Stimulated activated naive CD8-positive, alpha-beta T cell treated with anti-CD3 and anti-CD28 coated beads, Interleukin-15, amount 100 ng/mL, for 72 hours (primary cell): Measurements from ENCODE around the gene RNF135.
A peak's percentile ranks its signal among the peaks of the same experiment; 100 is the strongest.
"Not testable (repeated sequence)": the region's sequence is repeated elsewhere in the genome, so short reads cannot be mapped to it uniquely, and the experiment has no call there.

ENCODE experiments used
- ATAC-seq: fragments of 150-1000 bp; cut with Tn5 transposase; 2 replicates; pipeline ENCODE4 v1.10.0; 2021; ENCODE audit warnings: mild to moderate bottlenecking, moderate library complexity
- DNase-seq, 2 donors: peaks; one replicate each; pipeline ENCODE4 v3.0.0; 2021 to 2022
- H3K27ac Mint-ChIP-seq, 2 donors: one replicate each; pipeline ENCODE4 v1.8.0; 2022; ENCODE audit warnings: mild to moderate bottlenecking in 2 of 2, mixed read lengths in 2 of 2, moderate library complexity in 2 of 2
- H3K27me3 Mint-ChIP-seq: one replicate; pipeline ENCODE4 v1.8.0; 2022; ENCODE audit warnings: mixed read lengths
- H3K4me1 Mint-ChIP-seq: one replicate; pipeline ENCODE4 v1.8.0; 2022; ENCODE audit warnings: mild to moderate bottlenecking, mixed read lengths
- H3K4me3 Mint-ChIP-seq, 2 donors: one replicate each; pipeline ENCODE4 v1.8.0; 2022; ENCODE audit warnings: mild to moderate bottlenecking in 2 of 2, mixed read lengths in 2 of 2, moderate library complexity in 1 of 2
- H3K9me3 Mint-ChIP-seq, 2 donors: one replicate each; pipeline ENCODE4 v1.8.0; 2022; ENCODE audit warnings: mixed read lengths in 2 of 2

RNF135 gene

DNA sequence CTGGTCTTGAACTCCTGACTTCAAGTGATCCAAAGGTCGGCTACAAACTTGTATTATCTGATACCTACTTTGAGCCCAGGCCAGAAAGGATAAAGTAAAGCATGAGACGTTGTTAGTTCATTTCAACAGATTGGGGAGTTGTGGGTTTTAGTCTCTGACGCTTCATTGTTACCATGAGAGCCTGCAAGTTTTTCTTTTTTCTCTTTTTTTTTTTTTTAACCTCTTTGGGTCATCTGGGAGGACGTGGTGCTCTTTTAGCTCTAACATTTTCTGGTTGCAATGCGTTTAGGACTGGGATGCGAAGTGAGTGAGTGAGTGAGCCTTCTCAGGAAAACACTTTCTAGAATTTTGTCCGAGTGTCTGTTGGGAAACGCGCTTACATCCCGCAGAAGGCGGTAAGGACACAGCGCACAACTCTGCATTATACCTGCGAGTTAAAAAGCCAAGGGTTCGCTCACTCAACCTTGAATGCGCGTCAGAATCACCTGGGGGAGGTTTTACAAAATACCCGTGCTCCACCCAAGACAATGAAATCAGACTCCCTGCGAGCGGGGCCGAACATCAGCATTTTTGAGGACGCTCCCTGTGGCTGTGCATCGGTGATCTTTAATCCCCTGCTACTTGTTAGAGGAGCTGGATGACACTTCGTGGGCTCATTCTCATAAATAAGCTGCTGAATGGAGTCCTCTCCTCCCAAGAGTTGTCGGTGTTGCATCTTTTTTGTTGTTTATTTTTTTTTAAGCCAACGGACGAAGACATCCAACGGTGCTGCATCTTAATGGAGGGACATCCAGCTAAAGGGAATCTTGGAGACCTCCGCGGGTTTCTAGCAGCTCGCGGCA, 629 bp upstream of the RNF135 start:
- peaks cover 0 to 5% of the 10 kb centered on the region in 2 donors for H3K9me3 Mint-ChIP-seq
- peak overlapping the region; percentile 94 to 95 for H3K4me3 Mint-ChIP-seq
- H3K4me1 Mint-ChIP-seq, result peaks cover 39% of the 10 kb centered on the region
- peaks cover 19% of the 10 kb centered on the region for H3K27me3 Mint-ChIP-seq
- ATAC-seq (peak; percentile 10), DNase-seq (peak; percentile 24 to 33)
- H3K27ac Mint-ChIP-seq, result peak overlapping the region; percentile 93 to 99

DNA sequence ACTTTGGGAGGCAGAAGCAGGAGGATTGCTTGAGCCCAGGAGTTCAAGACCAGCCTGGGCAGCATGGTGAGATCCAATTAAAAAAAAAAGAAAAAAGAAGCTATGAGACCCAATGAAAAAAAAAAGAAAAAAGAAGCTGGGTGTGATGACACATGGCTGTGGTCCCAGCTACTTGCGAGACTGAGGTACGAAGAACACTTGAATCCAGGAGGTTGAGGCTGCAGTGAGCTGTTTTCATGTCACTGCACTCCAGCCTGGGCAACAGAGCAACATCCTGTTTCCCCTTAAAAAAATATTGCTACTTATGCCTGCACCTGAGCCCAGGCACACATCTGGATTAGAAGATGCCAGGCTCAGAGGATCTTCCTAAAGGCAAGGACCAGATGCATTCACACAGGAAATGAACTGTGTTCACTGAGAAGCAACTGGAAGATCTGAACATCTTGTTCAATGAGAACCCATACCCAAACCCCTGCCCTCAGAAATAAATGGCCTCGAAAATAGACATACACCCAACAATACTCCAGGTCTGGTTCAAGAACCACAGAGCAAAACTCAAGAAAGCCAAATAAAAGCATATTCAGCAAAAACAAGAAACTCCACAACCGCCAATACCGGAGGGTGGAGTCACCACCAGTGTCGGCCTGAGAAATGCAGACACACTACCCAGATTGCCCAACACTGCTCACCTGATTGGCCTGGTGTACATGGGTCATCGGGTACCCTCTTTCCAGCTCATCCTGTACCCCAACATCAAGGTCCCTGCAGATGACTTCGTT, 4.4 kb downstream of the RNF135 start:
- ATAC-seq (no peak), DNase-seq (no peak)
- Mint-ChIP-seq H3K9me3 (peaks cover 0 to 5% of the 10 kb centered on the region in 2 donors), H3K27ac (no peak overlapping the region), H3K4me3 (no peak overlapping the region), H3K27me3 (peaks cover 3% of the 10 kb centered on the region), H3K4me1 (peaks cover 21% of the 10 kb centered on the region)

DNA sequence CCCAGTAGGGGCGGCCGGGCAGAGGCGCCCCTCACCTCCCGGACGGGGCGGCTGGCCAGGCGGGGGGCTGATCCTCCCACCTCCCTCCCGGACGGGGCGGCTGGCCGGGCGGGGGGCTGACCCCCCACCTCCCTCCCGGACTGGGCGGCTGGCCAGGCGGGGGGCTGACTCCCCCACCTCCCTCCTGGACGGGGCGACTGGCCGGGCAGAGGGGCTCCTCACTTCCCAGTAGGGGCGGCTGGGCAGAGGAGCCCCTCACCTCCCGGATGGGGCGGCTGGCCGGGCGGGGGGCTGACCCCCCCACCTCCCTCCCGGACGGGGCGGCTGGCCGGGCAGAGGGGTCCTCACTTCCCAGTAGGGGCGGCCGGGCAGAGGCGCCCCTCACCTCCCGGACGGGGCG, 9.1 kb downstream of the RNF135 start:
- not testable (repeated sequence) for H3K4me1 Mint-ChIP-seq, H3K9me3 Mint-ChIP-seq, ATAC-seq

DNA sequence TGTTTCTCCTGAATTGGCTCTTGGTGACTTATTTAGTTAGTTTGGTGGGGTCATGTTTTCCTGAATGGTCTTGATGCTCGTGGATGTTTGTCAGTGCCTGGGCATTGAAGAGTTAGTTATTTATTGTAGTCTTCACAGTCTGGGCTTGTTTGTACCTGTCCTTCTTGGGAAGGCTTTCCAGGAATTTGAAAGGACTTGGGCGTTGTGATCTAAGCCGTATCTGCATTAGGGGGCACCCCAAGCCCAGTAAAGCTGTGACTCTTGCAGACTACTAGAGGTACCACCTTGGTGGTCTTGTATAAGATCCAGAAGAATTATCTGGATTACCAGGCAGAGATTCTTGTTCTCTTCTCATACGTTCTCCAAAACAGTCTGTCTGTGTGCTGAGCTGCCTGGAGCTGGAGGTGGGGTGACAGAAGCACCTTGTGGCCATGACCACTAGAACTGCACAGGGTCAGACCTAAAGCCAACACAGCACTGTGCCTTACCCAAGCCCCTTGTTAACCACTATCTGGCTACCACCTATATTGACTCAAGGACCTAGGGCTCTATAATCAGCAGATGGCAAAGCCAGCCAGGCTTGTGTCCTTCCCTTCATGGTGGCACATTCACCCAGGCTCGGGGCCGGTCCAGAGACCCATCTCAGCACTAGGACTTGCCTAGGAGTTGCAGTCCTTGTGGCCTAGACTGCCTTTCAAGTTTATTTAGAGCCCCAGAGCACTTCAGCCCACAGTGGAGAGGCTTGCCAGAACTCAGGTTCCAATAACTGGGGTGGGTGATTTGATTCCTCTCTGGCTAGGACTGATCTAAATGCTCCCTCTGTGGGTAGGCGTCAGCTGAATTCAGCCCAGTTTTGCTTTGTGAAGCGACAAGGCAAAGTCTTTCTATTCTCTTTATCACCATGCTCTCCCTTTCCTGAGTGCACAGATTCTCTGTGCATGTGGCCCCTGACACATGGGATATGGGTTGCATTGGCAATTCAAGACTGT, 11.0 kb downstream of the RNF135 start:
- Mint-ChIP-seq H3K4me3 (no peak overlapping the region), H3K9me3 (no peaks in the 10 kb centered on the region), H3K4me1 (no peaks in the 10 kb centered on the region), H3K27ac (no peak overlapping the region), H3K27me3 (no peaks in the 10 kb centered on the region)
- no peak for ATAC-seq
- DNase-seq, result no peak

More for the DNA sequence above, 9.1 kb downstream of the RNF135 start:
- H3K4me3 Mint-ChIP-seq, H3K27me3 Mint-ChIP-seq, DNase-seq, H3K27ac Mint-ChIP-seq: not testable (repeated sequence)

DNA sequence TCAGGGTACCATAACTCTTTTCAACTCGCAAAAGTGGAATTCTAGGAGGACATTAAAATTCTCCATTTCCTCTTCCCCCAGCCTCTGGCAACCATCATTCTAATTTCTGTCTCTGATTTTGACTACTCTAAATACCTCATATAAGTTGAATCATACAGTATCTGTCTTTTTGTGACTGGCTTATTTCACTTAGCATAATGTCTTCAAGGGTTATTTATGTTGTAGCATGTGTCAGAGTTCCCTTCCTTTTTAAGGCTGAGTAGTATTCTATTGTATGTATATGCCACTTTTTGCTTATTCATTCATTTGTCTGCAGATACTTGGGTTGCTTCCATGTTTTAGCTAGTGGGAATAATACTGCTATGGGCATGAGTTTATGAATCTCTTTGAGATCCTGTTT, 12.0 kb downstream of the RNF135 start:
- ATAC-seq, result no peak
- H3K4me3 Mint-ChIP-seq, result no peak overlapping the region
- H3K27me3 Mint-ChIP-seq, result no peaks in the 10 kb centered on the region
- no peaks in the 10 kb centered on the region for H3K9me3 Mint-ChIP-seq
- H3K4me1 Mint-ChIP-seq, result no peaks in the 10 kb centered on the region
- H3K27ac Mint-ChIP-seq, result no peak overlapping the region
- DNase-seq, result no peak

DNA sequence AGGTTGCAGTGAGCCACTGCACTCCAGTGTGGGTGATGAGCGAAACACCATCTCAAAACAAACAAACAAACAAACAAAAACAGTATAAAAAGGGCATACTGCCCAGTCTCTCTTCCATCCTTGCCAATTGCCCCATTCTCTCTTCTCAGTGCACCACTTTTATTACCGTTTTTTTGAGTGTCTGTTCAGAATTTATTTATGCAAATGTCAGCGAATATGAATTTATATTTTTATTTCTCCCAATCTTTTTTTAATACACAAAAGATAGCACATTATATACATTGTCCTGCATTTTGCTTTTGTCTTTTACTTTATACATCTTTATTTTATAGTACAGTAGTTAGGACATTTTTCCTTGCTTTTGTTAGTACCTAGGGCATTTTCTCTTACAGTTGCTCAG, 19.6 kb downstream of the RNF135 start:
- DNase-seq (no peak), ATAC-seq (no peak)
- H3K27ac Mint-ChIP-seq, result no peak overlapping the region
- no peaks in the 10 kb centered on the region for H3K9me3 Mint-ChIP-seq
- H3K4me1 Mint-ChIP-seq, result no peaks in the 10 kb centered on the region
- H3K27me3 Mint-ChIP-seq, result no peaks in the 10 kb centered on the region
- no peak overlapping the region for H3K4me3 Mint-ChIP-seq

DNA sequence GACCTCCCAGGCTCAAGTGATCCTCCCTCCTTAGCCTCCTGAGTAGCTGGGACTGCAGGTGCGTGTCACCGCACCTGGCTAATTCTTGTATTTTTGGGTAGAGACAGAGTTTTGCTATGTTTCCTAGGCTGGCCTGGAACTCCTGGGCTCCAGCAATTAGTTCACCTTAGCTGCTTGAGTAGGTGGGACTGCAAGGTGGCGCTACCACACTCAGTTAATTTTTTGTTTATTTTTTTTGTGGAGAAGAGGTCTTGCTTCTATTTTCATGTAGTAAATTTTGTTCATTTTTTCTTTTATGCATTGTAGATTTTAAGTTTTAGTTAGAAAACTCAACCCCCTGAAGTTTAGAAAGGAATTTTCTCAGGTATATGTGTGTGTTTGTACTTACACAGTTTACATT, 21.7 kb downstream of the RNF135 start:
- H3K4me3 Mint-ChIP-seq, result no peak overlapping the region
- no peaks in the 10 kb centered on the region for H3K4me1 Mint-ChIP-seq
- H3K27me3 Mint-ChIP-seq, result no peaks in the 10 kb centered on the region
- no peak for DNase-seq
- no peaks in the 10 kb centered on the region for H3K9me3 Mint-ChIP-seq
- no peak for ATAC-seq
- no peak overlapping the region for H3K27ac Mint-ChIP-seq

DNA sequence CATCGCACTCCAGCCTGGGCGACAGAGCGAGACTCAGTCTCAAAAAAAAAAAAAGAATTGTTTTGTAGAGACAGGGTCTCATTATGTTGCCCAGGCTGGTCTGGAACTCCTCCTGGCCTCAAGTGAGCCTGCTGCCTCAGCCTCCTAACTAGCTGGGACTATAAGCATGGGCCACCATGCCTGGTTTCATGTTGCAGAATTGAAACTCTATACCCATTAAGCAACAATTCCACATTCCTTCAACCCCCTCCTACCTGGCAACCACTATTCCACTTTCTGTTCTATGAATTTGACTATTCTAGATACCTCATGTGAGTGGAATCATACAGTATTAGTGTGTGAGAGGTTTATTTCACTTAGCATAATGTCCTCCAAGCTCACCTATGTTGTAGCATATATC, 24.5 kb downstream of the RNF135 start:
- H3K27me3 Mint-ChIP-seq, result no peaks in the 10 kb centered on the region
- no peaks in the 10 kb centered on the region for H3K9me3 Mint-ChIP-seq
- no peaks in the 10 kb centered on the region for H3K4me1 Mint-ChIP-seq
- no peak overlapping the region for H3K4me3 Mint-ChIP-seq
- ATAC-seq (no peak), DNase-seq (no peak)
- H3K27ac Mint-ChIP-seq, result no peak overlapping the region

DNA sequence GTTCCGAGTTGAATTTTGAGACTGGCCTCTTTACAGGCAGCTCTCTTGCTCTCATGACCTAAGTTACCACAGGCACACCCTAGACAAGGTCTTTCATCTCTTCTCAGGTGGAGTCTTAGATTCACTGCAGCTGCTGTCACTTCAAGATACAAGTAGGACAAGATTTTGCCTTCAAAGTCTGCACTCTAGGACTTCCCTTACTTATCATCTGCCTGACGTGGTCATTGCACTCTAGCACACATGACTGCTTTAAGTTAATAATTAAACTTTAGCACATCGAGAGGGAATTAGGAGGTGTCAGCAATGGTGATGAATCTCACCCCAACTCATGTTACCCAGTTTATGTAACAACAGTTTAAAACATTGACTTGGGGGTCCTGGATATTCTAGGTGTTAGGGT, 25.6 kb downstream of the RNF135 start:
- no peak for ATAC-seq
- Mint-ChIP-seq H3K4me1 (no peaks in the 10 kb centered on the region), H3K27ac (no peak overlapping the region), H3K9me3 (no peaks in the 10 kb centered on the region), H3K27me3 (no peaks in the 10 kb centered on the region), H3K4me3 (no peak overlapping the region)
- no peak for DNase-seq

DNA sequence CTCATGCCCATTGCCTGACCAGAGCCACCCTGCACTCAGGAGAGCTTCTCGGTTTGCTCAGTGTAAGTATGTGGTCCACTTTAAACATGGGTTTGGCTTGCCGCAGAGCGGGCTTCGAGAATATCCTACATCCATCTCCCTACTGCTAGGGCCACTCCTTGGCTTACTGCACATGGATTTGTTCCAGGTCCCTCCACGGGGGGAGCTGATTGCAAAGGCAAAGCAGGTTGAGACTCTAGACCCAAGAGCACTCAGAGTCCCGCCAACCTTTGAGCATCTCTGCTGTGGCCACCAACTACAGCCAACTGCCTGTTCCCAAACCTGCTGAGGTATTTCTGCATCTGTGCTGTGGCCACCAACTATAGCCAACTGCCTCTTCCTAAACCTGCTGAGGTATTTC, 26.4 kb downstream of the RNF135 start:
- H3K27me3 Mint-ChIP-seq, result no peaks in the 10 kb centered on the region
- no peak for DNase-seq
- no peak for ATAC-seq
- no peak overlapping the region for H3K27ac Mint-ChIP-seq
- no peaks in the 10 kb centered on the region for H3K4me1 Mint-ChIP-seq
- H3K4me3 Mint-ChIP-seq, result no peak overlapping the region
- H3K9me3 Mint-ChIP-seq, result no peaks in the 10 kb centered on the region

DNA sequence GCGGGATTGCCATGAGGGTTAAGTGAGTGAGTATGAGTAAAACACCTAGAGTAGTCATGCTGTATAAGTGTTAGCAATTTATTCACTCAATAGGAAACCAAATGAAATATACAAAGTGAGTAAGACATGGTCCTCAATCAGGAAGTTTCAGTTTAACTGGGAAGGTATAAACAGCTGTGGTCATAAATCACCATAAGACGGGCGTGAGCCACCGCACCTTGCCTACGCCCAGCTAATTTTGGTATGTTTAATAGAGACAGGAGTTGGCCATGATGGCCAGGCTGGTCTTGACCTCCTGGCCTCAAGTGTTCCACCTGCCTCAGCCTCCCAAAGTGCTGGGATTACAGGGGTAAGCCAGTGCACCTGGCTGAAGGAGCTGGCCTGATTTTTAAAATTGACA, 27.0 kb downstream of the RNF135 start:
- ATAC-seq, result no peak
- no peak for DNase-seq
- H3K27ac Mint-ChIP-seq, result no peak overlapping the region
- no peak overlapping the region for H3K4me3 Mint-ChIP-seq
- no peaks in the 10 kb centered on the region for H3K4me1 Mint-ChIP-seq
- H3K9me3 Mint-ChIP-seq, result no peaks in the 10 kb centered on the region
- no peaks in the 10 kb centered on the region for H3K27me3 Mint-ChIP-seq

DNA sequence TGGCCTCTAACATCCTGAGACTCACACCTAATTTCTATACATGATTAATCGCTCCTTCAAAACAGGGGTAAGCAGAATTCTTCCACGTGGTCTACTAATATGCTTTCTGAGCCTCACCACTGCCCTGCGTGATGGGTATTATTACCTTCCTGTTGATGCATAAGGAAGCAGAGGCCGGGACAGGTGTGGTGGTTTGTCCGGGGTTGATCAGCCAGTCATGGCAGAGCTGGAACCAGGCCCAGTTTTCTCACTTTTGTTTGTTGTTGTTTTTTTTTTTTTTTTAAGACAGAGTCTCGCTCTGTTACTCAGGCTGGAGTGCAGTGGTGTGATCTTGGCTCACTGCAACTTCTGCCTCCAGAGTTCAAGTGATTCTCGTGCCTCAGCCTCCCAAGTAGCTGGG, 31.2 kb downstream of the RNF135 start:
- H3K4me3 Mint-ChIP-seq, result no peak overlapping the region
- no peaks in the 10 kb centered on the region for H3K27me3 Mint-ChIP-seq
- no peaks in the 10 kb centered on the region for H3K9me3 Mint-ChIP-seq
- H3K4me1 Mint-ChIP-seq, result no peaks in the 10 kb centered on the region
- no peak overlapping the region for H3K27ac Mint-ChIP-seq
- ATAC-seq (no peak), DNase-seq (no peak)

DNA sequence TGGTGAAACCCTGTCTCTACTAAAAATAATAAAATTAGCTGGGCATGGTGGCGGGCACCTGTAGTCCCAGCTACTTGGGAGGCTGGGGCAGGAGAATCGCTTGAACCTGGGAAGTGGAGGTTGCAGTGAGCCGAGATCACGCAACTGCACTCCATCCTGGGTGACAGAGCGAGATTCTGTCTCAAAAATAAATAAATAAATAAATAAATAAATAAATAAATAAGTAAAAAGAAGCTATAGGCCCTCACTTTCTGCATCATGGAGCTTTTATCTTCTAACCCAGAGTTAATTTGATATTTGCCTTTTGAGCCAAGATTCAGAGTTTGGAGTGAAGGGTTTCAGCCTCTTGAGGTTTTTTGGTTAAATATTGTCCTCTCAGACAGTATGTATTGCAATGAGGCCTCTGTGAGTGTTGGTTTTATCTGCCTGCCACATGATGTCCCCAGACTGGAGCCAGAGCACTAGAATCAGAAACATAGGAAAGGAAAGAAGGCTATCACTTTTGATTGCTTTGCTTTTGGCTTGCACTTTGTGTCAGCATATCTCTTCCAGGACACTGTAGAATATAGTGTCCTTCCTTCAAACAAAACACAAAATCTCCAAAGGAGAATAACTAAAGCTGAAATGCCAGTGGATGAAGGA, 32.5 kb downstream of the RNF135 start:
- H3K9me3 Mint-ChIP-seq, result no peaks in the 10 kb centered on the region
- H3K4me1 Mint-ChIP-seq, result peaks cover 10% of the 10 kb centered on the region
- no peak overlapping the region for H3K4me3 Mint-ChIP-seq
- DNase-seq (no peak), ATAC-seq (no peak)
- H3K27ac Mint-ChIP-seq, result no peak overlapping the region
- peaks cover 10% of the 10 kb centered on the region for H3K27me3 Mint-ChIP-seq

DNA sequence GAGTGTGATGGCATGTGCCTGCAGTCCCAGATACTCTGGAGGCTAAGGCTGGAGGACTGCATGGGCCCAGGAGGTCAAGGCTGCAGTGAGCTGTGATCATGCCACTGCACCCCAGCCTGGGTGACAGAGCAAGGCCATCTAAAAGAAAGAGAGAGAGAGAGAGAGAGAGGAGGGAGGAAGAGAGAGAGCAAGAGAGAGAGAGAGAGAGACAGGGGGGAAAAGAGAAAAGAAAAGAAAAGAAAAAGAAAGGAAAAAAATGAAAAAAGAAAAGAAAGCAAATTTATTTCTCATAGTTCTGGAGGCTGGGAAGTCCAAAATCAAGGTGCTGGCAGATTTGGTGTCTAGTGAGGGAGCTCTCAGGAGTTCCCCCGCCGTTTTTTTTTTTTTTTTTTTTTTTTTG, 33.3 kb downstream of the RNF135 start:
- ATAC-seq (no peak), DNase-seq (no peak)
- H3K4me1 Mint-ChIP-seq, result peaks cover 17% of the 10 kb centered on the region
- H3K9me3 Mint-ChIP-seq, result no peaks in the 10 kb centered on the region
- peaks cover 18% of the 10 kb centered on the region for H3K27me3 Mint-ChIP-seq
- H3K4me3 Mint-ChIP-seq, result no peak overlapping the region
- H3K27ac Mint-ChIP-seq, result peak overlapping the region in 1 of 2 donors; percentile 8
